22Rv1 (cell line): ENCODE measurements around the gene ALDOA.

Source experiments
- H3K27ac ChIP-seq: fragments of 450-650 bp; 2 replicates; pipeline ENCODE4 v1.5.1; 2017
- ZFX ChIP-seq: fragments of 450-650 bp; IDR thresholded peaks from 2 replicates; pipeline ENCODE4 v1.6.1; 2017; ENCODE audit warnings: antibody characterized with exemption, borderline replicate concordance
- TF ChIP-seq, protein P1 (sequence below): fragments of 450-650 bp; IDR thresholded peaks from 2 replicates; pipeline ENCODE4 v1.5.1; 2017; ENCODE audit warnings: mild to moderate bottlenecking

The ALDOA gene

DNA sequence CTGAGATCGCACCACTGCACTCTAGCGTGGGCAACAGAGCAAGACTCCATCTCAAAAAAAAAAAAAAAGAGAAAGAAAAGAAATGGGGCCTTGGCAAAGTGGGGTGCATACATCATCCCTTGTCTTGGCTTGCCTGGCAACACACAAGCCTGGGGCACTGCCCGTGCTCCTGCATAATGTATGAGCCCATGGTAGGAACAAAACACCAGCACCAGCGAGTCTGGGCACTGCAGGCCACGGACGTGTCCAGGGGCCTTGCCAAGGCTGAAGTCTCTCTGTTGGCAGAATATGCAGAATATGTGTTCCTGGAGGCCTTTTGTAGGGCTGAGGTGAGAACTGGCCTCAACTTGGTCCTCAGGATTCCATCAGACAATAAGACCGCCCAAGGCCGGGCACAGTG is 15.7 kb upstream of the ALDOA start:
- H3K27ac ChIP-seq, result no peak overlapping the region
- TF ChIP-seq ZFX, result no peak
- TF ChIP-seq, protein P1, sequence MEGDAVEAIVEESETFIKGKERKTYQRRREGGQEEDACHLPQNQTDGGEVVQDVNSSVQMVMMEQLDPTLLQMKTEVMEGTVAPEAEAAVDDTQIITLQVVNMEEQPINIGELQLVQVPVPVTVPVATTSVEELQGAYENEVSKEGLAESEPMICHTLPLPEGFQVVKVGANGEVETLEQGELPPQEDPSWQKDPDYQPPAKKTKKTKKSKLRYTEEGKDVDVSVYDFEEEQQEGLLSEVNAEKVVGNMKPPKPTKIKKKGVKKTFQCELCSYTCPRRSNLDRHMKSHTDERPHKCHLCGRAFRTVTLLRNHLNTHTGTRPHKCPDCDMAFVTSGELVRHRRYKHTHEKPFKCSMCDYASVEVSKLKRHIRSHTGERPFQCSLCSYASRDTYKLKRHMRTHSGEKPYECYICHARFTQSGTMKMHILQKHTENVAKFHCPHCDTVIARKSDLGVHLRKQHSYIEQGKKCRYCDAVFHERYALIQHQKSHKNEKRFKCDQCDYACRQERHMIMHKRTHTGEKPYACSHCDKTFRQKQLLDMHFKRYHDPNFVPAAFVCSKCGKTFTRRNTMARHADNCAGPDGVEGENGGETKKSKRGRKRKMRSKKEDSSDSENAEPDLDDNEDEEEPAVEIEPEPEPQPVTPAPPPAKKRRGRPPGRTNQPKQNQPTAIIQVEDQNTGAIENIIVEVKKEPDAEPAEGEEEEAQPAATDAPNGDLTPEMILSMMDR, result no peak

DNA sequence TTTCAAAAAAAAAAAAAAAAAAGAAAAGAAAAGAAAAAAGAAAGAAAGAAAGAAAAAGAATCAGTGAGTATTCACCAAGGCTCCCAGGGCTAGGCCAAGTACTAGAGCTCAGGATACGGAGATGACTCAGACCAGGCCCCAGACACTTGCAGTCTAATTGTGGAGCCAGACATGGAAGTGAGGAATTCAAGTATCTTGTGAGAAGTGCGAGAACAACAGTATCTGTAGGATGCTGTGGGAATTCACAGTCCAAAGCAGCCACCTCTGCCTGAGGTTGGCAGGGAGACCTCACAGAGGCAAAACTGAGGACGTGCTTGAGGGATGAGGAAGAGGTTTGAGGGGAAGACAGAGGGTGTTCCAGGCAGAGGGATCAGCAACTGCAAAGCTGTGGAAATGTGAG is 14.0 kb upstream of the ALDOA start:
- peak overlapping the region; percentile 71 for H3K27ac ChIP-seq
- TF ChIP-seq, protein P1, result no peak
- no peak for TF ChIP-seq ZFX

DNA sequence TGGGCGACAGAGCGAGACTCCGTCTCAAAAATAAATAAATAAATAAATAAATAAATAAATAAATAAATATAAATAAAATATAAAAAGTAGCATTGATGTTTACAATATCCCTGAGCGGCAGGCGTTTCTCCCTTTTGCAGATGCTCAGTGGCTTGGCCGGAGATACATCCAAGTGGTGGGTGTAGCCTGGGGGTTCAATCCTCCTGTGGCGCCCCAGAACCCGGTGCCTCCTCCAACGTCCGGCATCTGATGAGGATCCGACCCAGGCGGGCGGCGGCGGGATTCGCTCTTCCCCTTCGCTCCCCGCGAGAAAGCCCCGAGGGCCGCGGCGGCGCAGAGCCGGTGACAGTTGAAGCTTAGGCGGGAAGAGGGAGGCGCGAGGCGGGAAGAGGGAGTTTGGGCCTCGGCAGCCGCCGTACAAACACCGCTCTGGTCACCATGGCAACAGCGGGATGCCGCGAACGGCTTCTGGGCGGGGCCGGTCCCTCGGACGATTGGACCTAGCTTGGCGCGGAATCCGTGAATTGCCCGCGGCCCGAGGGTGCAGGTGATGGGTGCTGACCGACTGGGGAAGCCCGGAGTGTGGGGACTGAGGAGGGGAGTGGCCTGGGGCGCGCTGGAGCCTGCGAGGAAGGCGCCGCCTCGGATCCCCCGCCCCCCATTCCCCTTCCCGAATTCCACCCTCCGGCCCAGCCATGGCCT is 12.7 kb upstream of the ALDOA start:
- peak overlapping the region; percentile 71 for H3K27ac ChIP-seq
- TF ChIP-seq ZFX, result no peak
- TF ChIP-seq, protein P1, result no peak

DNA sequence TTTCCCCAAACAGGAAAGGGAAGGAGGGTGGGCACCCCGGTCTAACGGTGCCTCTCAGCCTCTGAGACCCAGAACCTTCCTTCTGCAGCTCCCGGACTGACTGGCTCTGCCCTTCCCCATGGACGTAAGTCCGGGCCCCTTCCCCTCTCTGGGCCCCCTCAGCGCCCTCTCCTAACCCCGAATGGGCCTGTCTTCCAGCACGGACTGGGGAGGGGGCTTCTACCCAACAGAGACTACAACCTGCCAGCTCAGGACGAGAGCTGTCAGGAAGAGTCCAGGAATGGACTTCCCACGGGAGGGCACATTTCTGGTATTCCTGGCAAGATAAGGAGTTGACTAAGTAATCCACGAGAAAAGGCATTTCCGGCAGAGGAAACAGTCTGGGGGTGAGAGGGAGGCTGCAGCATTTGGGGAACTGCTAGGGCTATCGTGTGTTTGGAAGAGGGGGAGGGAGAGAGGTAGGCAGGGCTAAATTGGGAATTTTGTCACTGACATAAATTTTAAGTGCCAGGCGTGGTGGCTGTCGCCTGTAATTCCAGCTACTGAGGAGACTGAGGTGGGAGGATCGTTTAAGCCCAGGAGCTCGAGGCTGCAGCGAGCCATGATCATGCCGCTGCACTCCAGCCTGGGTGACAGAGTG is 12.1 kb upstream of the ALDOA start:
- peak overlapping the region; percentile 71 for H3K27ac ChIP-seq
- TF ChIP-seq, protein P1, result no peak
- TF ChIP-seq ZFX, result no peak

DNA sequence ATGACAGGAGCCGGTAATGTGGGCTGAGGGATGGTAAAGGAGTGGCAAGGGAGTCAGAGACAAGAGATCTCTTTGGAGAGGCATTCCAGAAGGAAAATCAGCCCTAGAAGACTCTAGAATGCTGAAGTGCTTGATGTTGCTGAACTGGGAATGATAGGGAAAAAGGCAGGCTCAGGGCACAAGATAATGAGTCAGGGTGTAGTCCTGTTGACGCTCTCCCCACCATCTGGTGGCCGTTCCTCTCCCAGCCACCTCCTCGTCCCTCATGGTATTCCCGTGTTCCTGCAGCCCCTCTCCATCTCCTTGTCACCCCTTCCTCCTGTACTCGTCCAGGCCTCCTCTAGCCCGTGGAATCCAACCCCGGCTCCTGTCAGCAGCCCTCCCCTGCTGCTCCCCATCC is 11.1 kb upstream of the ALDOA start:
- TF ChIP-seq, protein P1, result no peak
- TF ChIP-seq ZFX, result no peak
- H3K27ac ChIP-seq, result peak overlapping the region; percentile 71; the same call in 1 of the 2 replicates

DNA sequence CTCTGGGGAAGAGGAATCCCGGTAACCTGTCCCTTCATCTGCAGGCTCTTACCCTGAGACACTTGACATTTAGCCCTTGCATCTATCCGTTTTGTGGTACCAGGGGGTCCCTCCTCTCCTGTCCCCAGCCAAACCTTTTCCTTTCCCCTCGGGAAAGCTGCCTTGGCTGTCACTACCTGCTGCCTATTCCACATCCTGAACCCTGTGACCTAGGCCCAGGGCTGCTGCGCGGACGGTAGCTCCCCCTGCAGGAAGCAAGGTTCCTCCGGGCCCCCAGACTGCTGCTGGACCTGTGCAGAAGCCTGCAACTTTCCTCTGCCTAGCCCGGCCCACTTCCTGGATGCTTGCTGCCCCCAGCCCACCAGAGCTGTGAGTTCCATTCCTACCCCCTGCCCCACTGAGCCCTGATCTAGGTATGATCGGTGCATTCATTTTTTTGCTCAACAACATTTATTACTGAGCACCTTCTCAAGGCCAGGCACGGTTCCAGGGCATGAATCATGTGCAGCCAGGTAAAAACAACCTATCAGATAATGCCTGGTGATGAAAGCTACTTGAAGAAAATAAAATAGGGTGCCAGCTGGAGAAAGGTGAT is 10.5 kb upstream of the ALDOA start:
- TF ChIP-seq, protein P1, result peak; percentile 56
- TF ChIP-seq ZFX, result no peak
- 0 out of 2 replicates have a peak overlapping the region, but pooled peaks have one; percentile 71 for H3K27ac ChIP-seq

DNA sequence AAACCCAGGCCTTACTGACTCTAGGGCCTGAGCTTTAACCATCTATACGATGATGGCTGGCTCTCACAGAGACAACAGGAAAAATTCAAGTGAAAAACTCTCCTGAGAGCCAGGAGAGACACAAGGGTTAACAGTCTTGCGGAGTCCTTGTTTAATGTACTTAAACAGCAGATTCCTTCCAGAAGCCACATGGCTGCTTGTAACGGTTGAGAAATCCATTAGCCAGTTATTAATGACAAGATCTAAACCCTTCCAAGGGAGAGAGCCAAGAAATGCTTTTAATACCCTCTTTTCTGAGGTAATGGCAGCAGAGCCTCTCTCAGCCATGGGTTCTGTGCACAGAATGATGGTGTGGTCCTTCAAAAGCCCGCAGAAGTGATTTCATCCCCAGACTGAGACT is 5.2 kb upstream of the ALDOA start:
- H3K27ac ChIP-seq, result peak overlapping the region; percentile 58
- no peak for TF ChIP-seq ZFX
- TF ChIP-seq, protein P1, result no peak
